ENCODE measurements around the gene MYLK4.

GRCh38 chr6:2729921-2730320 is 20.8 kb downstream of the MYLK4 start:
- TF ChIP-seq POLR2A (IDR thresholded peaks at IDR 0.05): no peak
- no peak for TF ChIP-seq CTCF (IDR thresholded peaks at IDR 0.05 in 4 of 5, conservative IDR thresholded peaks at IDR 0.05 in 1 of 5)

Measured in gastrocnemius medialis (tissue), 4 donors.